AG04450 (cell line): Measurements from ENCODE around the gene ADAT1. TPM values are rescaled to one million over a fixed set of nuclear protein-coding genes. Genes with fewer than 3 reads are reported as not detected.

Experiments used
- CTCF ChIA-PET: fragments of 300-600, 350-600 bp; formaldehyde crosslinking; extraction: SDS; loops from one replicate; lab custom pipeline; 2022; ENCODE audit warnings: antibody characterized with exemption, inconsistent platforms; lab: Charles Lee
- POLR2A ChIA-PET: fragments of 350-600 bp; formaldehyde crosslinking; extraction: SDS; loops from one replicate; lab custom pipeline; 2021; ENCODE audit warnings: antibody characterized with exemption, inconsistent platforms; lab: Yijun Ruan, JAX
- DNase-seq: peaks from one replicate; pipeline ENCODE4 v3.0.0-alpha.2; 2011; ENCODE audit warnings: low read depth, low spot score
- H3K27ac ChIP-seq: one replicate; pipeline ENCODE4 v1.5.1; 2012; ENCODE audit warnings: low read depth, low read length, control low read depth
- H3K27me3 ChIP-seq: one replicate; pipeline ENCODE4 v1.6.0; 2012; ENCODE audit warnings: low read length; ENCODE audit not compliant: control insufficient read depth, insufficient read depth
- H3K4me3 ChIP-seq: 2 replicates; pipeline ENCODE4 v1.5.1; 2011; ENCODE audit warnings: mild to moderate bottlenecking, low read depth, low read length, control low read depth
- H3K9me3 ChIP-seq: 2 replicates; pipeline ENCODE4 v1.5.1; 2012; ENCODE audit warnings: low read length; ENCODE audit not compliant: control insufficient read depth, insufficient read depth
- CTCF ChIP-seq: IDR thresholded peaks from 2 replicates; pipeline ENCODE4 v1.5.1; 2011; ENCODE audit warnings: low read depth, low read length, control low read depth, inconsistent platforms
- polyA minus RNA-seq: library from RNA; depleted of rRNA, polyadenylated mRNA; stranded (reverse); fragments of >200 nt; gene quantifications from 2 replicates; pipeline ENCODE4 v1.2.3, GENCODE V29; 2011; rRNA and poly(A)+ RNA removed
- polyA plus RNA-seq: library from polyadenylated mRNA; depleted of rRNA; stranded (reverse); fragments of >200 nt; gene quantifications from 2 replicates; pipeline ENCODE4 v1.2.3, GENCODE V29; 2011; rRNA removed

Gene ADAT1
- polyA plus RNA-seq (32.2 and 32.5 TPM in 2 replicates), polyA minus RNA-seq (24.2 and 31.7 TPM in 2 replicates)

GRCh38 chr16:75622761-75623605 lies at the start of gene ADAT1:
Gene ADAT1, minus strand, starts transcription at chr16:75623281. Its CDS starts 2,482 bp downstream, at chr16:75620799.
- Histone ChIP-seq H3K27ac (peak within 1 kb of the TSS; percentile 79), H3K4me3 (peak within 1 kb of the TSS; percentile 85), H3K9me3 (no peaks in the 10 kb centered on the region; the same call in 1 of the 2 replicates), H3K27me3 (no peaks in the 10 kb centered on the region)
- TF ChIP-seq CTCF: no peak
- ChIA-PET CTCF (interaction anchor here (0.8 to 4.0 kb wide), 9 partner anchors 17 to 424 kb away, joined by 4 to 34 read pairs (median 6); no protein-coding TSS in a partner anchor), POLR2A (interaction anchor here (0.5 to 1.4 kb wide), 9 partner anchors 23 to 956 kb away, joined by 3 to 7 read pairs (median 4); partner anchors contain the start of genes CFDP1, GABARAPL2, KARS1 and RFWD3)
- DNase-seq: peak; percentile 94

DNA sequence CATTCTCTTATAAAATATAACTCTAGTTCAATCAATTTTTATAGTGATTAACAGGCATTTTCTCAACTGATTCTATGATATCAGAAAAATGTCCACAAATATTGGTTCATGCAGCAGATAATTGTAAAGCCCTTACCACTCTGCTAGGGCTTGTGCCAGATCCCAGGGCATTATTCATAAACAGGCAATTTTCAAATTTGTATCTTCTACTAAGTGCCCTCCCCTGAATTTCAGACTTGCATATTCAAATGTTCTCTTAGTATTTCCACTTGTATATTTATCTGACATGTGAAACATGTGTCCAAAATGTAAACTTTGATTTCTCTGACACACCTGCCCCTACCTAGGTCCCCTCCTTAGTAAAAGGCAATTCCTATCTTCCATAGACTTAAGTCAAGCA lies 44.4 kb upstream of the ADAT1 start:
- ChIA-PET CTCF (no interaction called here), POLR2A (no interaction called here)
- Histone ChIP-seq H3K4me3 (no peak overlapping the region), H3K27me3 (no peaks in the 10 kb centered on the region), H3K9me3 (no peaks in the 10 kb centered on the region), H3K27ac (no peak overlapping the region)
- no peak for DNase-seq
- no peak for TF ChIP-seq CTCF

DNA sequence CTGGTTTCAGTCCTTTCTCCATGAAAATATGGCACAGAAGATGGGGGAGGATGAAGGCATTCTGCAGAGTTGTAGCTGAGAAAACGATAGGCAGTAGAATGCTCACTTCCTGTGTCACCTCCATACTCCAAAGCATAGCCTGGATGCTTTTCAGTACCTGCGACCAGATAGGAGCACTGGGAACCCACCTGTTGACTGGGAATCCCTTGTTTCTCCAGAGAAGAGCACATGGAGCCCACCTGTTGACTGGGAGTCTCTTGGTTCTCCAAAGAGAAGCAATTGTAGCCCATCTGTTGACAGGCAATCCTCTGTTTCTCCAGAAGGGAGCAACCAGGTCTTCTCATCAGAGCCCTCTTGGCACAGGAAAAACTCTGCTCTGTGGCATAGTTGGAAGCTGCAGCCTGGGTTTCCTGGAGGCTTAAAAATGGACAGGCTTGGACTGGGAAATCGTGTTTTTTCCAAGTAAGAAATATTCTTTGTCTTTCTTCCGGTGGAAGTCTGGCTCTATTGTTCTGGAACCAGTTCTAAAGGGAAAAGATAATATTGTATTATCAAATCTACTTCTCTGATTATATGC lies 37.7 kb upstream of the ADAT1 start:
- ChIA-PET POLR2A (no interaction called here), CTCF (no interaction called here)
- Histone ChIP-seq H3K4me3 (no peak overlapping the region), H3K9me3 (no peaks in the 10 kb centered on the region), H3K27me3 (no peaks in the 10 kb centered on the region), H3K27ac (no peak overlapping the region)
- no peak for TF ChIP-seq CTCF
- no peak for DNase-seq

DNA sequence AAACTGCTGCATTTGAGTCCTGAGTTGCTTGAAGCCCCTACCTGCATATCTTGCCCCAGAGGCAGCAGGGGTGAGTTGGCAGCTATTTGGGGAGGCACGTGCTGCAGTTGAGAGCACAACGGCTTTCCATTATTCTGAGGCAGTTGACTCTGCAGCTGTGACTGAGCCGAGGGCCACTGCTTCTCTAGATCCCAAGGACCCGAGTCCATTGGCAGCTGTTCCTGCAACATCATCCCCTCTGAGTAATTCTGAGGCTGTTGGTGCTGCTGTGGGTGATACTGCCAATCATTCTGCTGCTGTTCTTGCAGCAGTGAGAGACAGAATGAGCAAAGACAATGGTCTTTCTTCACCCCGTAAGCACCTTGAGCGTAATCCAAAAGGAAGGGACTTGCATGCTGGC lies 37.2 kb upstream of the ADAT1 start:
- H3K27me3 ChIP-seq: no peaks in the 10 kb centered on the region
- H3K27ac ChIP-seq: no peak overlapping the region
- no peak for TF ChIP-seq CTCF
- CTCF ChIA-PET: interaction anchor here (0.7 to 1.6 kb wide), 2 partner anchors 104 to 987 kb away, joined by 4 to 16 read pairs; no protein-coding TSS in a partner anchor
- POLR2A ChIA-PET: interaction anchor here (1.1 kb wide), 1 partner anchor 13 kb away, joined by 5 read pairs; the partner anchor contains the start of genes KARS1 and TERF2IP
- no peaks in the 10 kb centered on the region for H3K9me3 ChIP-seq
- H3K4me3 ChIP-seq: no peak overlapping the region
- no peak for DNase-seq

DNA sequence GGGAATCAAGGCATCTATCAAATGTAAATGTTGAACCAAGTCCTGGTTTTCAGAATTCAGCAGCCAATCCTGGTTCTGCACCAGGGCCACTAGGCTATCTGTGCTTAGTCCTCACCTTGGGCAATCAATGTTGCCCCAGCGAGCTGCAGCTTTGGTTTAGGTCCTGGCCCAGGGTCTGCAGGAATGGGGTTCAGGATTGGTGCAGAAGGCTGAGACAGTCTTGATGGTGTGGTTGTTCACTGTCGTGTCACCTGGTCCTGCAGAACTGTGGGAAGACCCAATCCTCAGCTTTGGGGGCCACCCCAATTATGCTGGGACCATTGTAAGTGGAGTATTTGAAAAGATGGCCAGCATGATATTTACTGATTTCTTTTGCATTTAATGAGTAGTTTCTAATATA lies 35.1 kb upstream of the ADAT1 start:
- Histone ChIP-seq H3K27ac (no peak overlapping the region), H3K27me3 (no peaks in the 10 kb centered on the region), H3K4me3 (no peak overlapping the region), H3K9me3 (no peaks in the 10 kb centered on the region)
- DNase-seq: no peak
- no peak for TF ChIP-seq CTCF
- CTCF ChIA-PET: no interaction called here
- POLR2A ChIA-PET: interaction anchor here (0.7 kb wide), 1 partner anchor 75 kb away, joined by 3 read pairs; no protein-coding TSS in a partner anchor
